ENCODE results near the gene DKK3. TPM values are rescaled to one million over a fixed set of nuclear protein-coding genes. Genes with fewer than 3 reads are reported as not detected.

The DKK3 gene
- polyA plus RNA-seq, 1 donor: 56.0 TPM

DNA sequence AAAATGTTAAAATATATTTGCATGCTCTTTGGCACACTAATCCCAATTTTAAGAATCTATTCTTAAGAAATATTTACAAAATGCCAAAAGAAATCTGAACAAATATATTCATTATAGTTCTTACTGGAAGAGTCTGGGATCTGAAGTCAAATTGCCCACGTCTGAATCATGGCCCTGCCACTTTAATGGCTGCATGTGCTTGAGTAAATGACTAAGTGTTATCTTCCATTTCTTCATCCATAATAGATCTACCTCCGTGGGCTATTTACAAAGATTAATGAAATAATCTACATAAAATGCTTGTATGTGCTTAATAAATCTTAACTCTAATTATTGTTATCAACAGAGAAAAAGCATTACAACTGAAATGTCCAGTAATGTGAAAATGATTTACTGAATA is 24.5 kb upstream of the DKK3 start:
- DNase-seq: no peak

DNA sequence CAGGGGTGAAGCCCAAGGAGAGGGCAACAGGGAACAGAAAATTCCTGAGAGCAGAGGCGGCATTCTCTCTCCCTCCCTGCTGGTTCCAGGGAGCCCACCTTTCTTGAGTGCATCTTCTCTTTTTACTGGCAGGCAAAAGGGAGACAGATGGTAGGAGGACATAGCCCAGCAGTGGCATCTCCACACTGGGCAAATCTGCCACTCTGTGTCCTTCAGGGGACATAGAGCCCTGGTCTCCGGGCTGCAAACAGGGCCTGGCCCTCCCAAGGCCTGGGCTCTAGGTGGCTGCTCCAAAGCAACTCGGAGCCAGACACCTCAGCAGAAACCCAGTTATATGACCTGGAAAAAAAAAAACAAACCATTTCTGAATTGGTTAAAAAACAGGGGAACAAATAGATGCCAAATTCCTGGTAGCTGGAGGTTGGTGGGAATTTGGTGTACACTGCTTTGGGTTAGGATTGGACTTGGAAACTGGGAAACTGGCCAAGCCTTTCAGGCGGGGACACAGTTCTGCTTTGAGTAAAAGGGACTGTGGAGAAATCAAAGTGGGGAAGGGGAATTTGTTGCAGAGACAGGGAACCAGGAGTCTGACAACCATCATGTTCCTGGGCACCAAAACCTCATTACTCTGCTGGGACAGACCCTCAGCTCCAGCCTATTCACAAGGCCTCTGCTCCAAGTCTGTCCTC is 23.6 kb upstream of the DKK3 start:
- no peak for DNase-seq

DNA sequence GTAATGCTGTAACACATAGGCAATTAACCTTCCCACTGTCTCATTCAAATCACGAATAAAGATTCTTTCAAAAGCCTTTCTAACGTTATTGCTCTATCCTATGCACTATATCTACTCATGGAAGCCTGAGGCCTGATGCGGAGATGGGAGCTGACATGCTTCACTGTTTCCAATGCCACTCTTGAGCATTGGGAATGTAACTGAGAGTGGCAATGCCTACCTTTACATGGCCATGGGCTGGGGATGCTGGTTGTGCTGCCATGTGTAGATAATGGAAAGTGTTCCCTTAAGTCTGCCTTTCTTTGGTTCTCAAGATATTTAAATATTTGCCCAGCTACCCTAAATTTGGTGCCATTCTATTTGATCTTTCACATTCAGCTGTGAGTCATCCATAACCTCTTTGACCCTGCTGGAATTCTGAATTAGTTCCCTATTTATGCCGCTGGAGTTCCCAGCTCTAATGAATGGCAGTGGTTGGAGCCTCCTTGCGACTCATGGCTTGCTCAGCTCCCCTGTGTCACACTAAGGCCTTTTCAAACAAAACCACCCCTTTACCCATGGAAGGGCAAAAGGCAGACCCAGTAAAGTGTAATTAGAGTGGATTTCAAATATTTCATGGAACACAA is 21.4 kb upstream of the DKK3 start:
- DNase-seq: no peak

DNA sequence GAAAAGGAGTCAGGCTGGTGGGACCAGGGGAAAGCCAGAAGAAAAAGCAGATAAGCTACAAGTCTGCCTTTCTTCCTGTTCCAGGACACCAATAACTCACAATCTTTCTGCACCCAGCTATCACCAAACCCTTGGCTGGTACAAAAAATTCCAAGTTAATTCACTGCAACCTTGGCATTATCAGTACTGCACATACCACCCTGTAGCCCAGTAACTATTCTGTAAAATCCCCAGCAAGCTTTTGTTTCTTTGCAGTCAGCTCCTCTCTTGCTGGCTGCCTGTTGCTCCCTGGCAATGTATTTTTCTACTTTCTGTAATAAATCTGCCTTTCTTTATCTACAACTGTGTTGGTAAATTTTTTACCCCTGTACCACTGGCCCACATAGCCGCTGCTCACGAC is 20.7 kb upstream of the DKK3 start:
- no peak for DNase-seq

DNA sequence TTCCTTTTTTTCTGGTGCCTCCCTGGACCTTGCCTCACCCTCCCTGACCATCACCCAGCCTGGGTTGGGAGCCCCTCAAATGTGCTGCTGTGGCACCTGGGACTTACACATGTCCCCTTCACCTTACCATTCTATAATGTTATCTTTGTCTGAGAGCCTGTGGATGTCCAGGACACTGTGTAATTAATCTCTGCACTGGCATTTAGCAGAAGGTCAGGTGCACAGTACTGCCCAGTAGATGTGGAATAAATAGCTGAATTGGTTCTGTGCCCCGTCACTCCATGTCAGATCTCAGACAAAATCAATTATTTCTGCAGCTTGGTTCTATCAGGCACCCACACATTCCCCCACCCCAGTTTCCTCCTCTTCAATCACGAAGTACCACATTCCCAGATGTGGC is 19.9 kb upstream of the DKK3 start:
- DNase-seq: no peak

DNA sequence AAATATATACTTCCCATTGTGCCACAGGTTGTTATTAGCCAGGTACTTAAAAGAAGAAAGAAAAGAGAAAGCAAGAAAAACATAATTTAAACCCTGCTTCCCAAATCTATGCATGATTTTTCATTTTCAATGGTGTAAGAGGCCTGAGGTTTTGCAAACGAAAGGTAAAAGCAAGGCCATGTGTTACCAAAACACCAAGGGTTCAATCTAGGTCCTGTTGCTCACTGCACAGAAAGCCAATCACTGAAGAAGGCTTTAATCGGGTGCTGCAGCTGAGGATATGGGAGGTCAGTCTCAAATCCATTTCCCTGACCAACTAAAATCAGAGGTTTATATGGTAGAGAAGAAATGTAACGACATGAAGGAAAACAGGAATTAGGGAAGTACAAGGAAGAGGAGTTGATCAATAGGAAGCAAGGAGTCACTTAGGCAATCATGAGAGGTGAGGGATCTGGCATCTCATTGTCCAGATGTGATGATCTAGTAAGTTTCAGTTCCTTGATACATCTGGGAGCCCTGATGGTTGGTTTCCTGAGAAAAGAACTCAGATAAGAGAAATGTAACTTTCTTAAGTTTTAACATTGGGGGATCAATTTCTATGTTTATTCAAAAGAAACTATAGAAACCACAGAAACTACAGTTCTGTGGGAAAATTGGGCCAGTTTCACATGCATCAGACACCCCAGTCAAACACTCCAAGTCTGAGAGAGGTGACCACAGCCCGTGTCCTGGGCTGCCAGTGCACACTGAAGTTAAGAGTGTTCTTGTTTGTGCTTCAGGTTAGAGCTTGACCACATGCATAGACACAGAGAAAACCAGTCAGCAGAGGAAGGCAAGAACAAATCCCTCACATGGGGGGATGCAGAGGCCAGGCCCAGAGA is 18.1 kb upstream of the DKK3 start:
- DNase-seq: no peak

DNA sequence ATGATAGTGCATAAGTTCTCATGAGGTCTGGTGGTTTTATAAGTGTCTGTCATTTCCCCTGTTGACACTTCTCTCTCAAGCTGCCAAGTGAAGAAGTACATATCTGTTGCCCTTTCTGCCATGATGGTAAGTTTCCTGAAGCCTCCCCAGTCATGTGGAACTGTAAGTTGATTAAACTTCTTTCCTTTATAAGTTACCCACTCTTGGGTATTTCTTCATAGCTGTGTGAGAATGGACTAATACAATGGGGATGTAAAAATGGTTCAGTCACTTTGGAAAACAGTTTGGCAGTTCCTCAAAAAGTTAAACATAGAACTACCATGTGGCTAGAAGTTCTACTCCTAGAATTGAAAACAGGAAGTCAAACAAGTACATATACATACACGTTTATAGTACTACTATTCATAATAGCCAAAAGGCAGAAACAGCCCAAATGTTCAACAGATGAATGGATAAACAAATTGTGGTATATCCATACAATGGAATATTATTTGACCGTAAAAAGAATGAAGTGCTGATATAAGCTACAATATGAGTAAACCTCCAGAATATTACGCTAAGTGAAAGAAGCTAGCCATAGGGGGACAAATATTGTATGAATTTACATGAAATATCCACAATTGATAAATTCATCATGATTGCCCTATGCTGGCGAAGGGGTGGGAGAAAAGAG is 16.0 kb upstream of the DKK3 start:
- no peak for DNase-seq

DNA sequence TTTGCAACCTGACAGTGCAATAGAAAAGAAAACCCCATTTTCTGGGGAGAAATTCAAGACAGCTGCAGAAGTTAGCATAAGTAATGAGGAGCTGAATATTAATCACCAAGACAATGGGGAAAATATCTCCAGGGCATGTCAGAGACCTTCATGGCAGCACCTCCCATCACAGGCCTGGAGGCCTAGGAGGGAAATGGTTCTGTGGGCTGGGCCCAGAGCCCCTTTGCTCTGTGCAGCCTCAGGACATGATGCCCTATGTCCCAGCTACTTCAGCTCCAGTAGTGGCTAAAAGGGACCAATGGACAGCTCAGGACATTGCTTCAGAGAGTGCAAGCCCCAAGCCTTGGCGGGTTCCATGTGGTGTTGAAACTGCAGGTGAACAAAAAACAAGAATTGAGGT is 14.6 kb upstream of the DKK3 start:
- no peak for DNase-seq

DNA sequence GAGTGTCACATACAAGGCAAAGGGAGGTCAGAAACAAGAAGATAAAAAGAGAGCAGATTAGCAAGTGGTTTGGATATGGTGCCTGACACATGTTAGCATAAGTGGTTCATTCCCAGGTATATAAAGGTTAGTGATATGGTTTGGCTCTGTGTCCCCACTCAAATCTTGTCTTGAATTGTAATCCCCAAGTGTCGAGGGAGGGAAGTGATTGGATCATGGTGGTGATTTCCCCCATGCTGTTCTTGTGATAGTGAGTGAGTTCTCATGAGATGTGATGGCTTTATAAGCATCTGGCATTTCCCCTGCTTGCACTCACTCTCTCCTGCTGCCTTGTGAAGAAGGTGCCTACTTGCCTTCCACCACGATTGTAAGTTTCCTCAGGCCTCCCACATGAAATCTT is 12.1 kb upstream of the DKK3 start:
- DNase-seq: no peak

DNA sequence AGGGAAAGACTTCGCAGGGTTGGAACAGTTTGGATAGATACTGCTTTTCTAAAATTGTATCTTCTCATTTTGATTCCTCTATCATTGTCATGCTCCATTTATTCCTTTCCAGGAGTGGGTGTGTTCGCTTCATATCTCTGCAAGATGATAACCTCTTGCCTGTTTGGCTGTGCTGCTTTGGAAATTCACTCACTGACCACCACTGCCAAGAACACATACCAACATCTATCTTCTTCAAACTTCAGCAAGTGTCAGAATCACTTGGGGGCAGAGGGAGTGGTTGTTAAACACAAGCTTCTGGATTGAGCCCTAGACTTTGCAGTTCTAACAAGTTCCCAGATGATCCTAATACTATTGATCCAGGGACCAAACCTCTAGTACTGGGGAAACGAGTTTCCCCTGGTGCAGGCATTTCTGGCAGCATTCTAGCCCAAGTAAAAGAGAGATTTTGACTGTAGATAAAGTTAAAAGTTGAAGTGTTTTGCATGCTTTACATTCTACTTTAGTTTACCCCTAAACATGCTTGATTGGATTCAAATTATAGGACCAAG is 11.5 kb upstream of the DKK3 start:
- DNase-seq: no peak

DNA sequence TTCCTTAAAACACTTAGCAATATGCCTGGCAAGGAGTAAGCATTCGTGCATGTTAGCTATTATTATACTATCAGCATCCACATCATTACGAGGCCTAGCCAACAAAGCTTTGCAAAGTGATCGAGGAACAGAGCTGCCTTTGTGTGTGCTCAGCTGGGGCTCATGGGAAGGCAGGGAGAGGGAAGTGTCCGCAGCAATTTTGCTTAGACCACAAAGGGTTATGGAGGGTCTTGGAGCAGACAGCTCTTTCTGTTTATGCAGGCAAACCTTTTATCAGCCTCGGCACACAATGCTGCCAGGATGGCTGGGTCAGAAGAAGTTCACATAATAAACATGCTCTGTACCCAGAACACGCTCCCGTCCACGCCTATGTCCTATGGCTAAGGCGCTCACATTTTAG is 10.9 kb upstream of the DKK3 start:
- DNase-seq: no peak

DNA sequence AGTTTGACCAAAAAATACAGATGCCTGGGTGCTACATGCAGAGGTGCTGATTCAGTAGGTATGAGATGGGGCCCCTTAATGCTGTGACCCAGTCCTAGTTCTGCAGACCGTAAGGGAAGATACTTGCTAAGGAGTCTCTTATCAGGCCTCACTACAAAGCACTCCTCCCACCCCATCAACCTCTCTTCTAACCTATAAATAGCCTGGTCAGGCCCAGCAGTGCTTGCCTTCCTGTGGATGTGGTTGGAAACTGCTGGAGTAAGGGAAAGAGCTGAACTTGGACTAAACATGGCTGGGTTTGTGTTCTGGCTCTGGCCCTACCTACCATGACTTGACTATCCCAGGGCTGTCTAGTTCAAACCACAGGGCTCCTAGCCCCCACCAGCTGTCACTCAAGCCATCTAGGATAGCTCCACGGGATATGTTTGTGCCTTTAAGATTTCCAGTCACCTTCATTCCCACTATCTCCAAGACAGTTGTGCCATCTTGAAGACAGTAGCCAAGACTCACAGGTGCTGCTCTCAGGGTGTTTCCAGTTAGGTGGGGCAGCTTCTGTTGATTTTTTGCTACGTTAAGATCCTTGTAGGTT is 9.5 kb upstream of the DKK3 start:
- DNase-seq: no peak

DNA sequence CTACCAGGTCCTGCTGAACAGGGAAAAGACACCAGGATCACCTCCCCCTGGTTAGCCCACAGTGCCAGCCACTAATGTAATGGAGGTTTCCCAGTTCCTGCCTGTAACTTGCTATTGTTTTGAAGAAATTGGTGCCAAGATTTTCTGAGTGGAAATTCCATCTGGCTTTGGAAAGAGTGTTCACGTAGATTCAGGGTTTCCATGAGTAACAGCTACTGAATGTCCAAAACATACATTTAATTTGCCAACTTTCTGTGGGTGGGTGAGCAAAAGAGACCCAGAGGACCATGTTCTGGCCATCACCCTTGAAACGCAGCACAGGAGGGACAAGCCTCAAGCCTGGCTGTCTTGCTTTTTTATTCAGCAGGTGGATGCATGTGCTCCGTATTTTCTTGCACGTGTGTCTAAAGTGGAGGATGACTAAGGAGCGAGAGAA is 8.8 kb upstream of the DKK3 start:
- DNase-seq: no peak

DNA sequence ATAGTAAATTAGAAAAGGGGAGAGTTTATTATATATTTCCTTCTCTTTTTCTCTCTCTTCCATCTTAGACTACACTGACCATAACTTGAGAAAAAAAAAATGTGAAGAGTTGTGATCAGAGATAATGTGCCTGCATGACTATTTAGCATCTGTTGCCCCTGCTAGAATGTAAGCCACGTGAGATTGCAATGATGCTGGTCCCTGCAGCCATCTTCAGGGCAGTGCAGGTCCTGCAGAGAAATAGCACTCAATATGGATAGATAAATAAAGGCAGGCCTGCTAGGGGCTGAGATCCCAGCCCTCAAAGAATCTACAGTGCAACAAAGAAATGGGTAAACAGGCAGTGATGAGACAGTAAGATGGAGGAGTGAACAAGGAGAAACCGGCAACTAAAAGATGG is 7.8 kb upstream of the DKK3 start:
- DNase-seq: no peak

DNA sequence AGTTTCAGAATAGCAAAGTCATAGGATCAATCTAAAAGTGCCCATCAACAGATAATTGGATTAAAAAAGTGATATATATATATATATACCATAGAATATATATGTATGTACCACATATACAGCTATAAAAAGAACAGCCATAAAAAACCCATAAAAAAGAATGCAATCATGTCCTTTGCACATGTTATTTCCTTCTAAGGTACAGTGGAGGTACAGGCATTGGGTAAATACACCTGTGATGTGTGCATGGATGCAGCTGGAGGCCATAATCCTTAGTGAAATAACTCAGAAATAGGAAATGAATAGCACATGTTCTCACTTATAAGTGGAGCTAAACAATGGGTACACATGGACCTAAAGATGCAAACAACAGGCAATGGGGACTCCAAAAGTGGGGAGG is 7.1 kb upstream of the DKK3 start:
- no peak for DNase-seq

DNA sequence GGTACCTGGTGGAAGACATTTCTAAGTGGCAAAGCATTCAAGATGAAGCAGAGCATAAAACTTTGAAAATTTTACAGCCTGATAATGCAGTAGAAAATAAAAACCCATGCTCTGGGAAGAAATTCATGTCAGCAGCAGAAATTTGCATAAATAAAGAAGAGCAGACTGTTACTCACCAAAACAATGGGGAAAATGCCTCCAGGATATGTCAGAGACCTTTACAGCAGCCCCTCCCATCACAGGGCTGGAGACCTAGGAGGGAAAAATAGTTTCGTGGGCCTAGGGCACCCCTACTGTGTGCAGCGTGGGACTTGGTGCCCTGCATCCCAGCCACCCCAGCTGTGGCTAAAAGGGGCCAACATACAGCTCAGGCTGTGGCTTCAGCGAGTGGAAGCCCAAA is 5.4 kb upstream of the DKK3 start:
- no peak for DNase-seq

DNA sequence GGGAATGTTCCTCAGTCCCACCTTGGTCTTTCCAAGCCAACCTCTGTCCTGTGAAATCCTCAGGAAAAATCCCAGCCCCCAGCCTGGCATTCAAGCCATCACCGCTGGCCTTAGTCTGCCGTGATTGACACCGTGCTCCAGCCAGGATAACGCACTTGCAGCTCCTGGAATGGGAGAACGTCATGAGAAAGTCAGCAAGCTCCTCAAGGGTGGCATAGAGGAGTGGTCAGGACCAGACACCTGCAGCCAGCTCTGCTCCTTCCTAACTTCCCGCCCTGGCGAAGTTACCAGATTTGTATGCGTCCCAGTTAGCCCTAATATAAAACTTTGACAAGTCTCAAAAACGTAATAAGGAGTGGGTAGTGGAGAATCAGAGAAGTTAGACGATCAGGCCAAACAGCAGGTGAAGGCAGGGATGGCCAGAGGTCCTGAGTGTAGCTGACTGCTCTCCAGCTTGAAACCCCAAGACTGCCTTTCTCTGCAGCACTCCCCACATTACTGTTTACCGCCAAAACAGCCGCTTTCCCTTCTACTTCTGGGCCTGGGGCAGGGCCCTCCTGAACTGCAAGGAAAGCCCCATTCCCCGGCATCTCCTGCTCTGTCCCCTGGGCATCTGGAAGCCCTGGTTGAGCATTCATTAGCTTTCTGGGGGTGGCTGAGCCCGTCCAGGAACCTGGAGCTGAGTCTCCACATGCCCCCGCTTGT is 1.3 kb upstream of the DKK3 start:
- no peak for DNase-seq

DNA sequence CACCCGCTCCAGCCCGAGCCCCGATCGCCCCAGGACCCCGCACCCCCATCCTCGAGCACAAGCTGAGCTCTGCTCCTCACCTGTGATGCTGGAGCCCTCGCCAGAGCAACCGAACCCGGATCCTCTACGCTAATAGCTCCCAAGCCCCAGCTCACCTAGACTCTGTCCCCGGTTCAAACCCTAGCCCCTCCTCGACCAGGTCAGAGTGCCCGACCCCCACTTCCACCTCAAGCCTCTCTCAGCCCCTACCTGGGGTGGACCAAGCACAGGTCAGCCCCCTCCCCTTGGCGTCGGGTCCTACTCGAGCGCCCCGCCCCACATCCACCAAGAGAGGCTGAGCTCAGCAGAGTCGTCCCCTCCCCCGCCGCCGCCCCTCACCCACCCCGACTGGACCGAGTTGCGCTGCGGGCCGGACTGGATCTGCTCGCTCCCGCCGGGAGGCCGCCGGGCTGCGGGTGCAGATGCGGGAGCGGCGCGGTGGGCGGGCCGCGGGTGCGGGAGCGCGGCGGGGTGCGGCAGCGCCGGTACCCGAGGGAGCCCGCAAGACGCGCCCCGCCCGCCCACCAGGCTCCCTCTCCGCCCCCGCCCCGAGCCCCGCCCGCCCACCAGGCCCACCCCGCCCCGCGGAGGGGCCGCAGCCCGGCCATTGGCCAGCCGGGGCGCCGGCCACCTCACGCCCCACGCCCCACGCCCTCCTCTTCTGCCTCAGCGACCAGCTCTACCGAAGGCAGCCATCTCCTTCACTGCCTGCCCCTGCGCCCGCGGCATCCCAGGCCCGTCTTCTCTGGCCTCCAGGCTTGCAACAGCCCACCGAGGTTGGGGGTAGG is 577 bp upstream of the DKK3 start:
- DNase-seq: peak; percentile 53

DNA sequence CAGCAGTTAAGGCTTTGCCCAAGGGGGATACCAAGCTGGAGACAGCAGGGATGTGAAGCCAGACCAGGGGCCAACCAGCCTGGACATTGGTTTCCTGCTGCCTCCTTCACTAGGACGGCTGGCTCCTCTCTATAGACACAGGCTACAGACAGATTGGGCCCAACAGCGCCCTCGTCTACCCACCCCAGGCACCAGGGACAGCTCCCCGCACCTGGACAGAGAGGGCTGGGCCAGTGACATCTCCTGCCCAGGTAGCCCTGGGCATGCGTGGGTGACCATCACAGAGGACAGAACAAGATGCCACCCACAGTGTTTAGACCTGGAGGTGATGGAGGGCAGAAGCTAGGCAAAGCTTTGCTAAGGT is 1.2 kb downstream of the DKK3 start:
- DNase-seq: no peak

DNA sequence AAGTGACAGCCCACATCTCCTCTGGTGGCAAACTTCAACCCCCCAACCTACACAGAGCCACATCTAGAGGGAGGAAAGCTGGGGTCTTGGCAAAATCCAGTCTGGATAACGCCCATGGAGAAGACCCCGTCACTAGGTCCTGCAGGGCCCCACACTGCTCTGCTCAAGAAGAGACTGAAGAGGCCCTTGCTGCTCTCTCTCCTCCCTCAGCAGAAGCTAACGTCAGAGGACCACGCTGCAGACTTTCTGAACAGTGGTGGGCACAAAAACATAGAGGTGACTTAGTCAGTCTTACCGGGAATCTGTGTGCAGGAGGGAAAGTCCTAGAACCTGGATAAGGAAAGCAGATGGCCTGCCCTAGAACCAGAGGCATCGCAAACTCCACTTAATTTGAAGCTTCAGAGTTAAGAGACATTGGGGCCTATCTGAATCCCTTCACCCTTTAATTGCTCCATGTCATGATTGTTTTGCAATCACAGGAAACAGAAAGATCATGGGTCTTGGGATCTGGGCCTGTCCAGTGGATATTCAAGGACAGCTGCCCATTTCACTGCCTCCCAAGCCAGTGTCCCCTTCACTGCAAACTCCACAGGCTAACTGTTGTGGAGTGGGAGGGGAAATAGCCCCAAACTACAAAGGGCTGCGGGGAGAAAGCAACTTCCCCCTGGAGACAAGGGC is 1.7 kb downstream of the DKK3 start:
- no peak for DNase-seq

Data from left kidney (tissue), 2 donors.